Measurements from ENCODE around the gene GAST. TPM values are rescaled to one million over a fixed set of nuclear protein-coding genes. Genes with fewer than 3 reads are reported as not detected.

The GAST gene
- total and polyA plus RNA-seq, 9 of the 15 experiments (the other 6 are each of a cell fraction or from before 2014, with no cell fraction given), result not detected

DNA sequence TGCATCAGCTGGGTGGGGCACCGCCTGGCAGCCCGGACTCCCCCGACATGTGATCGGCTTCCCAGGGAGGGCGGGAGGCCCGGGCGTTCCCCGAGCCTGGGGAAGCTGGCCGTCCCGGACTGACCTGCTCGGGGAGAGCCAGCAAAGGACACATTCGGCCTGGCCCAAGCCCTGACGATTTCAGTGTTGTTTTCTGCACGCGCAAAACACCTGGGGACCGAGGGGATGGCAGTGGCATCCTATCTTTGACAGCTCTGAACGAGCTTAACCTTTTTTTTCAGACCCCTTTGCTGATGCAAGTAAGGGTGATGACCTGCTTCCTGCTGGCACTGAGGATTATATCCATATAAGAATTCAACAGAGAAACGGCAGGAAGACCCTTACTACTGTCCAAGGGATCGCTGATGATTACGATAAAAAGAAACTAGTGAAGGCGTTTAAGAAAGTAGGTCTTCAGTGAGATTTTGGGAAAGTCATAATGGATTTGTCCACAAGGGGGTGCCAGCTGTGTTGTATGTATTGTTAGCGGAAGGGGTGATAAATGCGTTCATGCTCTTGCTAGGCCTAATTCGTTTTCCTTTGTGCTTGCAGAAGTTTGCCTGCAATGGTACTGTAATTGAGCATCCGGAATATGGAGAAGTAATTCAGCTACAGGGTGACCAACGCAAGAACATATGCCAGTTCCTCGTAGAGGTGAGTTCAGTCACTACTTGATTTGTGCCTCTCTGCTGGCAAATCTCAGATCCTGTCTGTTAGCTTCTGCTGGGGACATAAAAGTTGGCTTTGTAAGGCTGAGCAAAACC lies 22.4 kb upstream of the GAST start (continued):
- no peak for TF ChIP-seq KLF16 (IDR thresholded peaks at IDR 0.05)
- no peak for TF ChIP-seq ZNF24 (IDR thresholded peaks at IDR 0.05)
- no peak for TF ChIP-seq TFAM (CRISPR knock-in tag; conservative IDR thresholded peaks at IDR 0.05)
- no peak for TF ChIP-seq HDAC6 (IDR thresholded peaks at IDR 0.05; ENCODE audit: low read depth, low read length)
- no peak for TF ChIP-seq TEAD4 (IDR thresholded peaks at IDR 0.05; ENCODE audit: low read length)
- TF ChIP-seq TEAD4 (CRISPR knock-in tag; IDR thresholded peaks at IDR 0.05; ENCODE audit: borderline replicate concordance), result no peak
- TF ChIP-seq ERF (CRISPR knock-in tag; IDR thresholded peaks at IDR 0.05), result no peak; the same call in 1 of the 2 replicates
- no peak for TF ChIP-seq SP1 (CRISPR knock-in tag; IDR thresholded peaks at IDR 0.05)
- no peak for TF ChIP-seq TSC22D4 (tag; IDR thresholded peaks at IDR 0.05)
- TF ChIP-seq ZBED1 (IDR thresholded peaks at IDR 0.05), result no peak; the same call in 1 of the 2 replicates
- no peak for TF ChIP-seq PPARD (CRISPR knock-in tag; IDR thresholded peaks at IDR 0.05)
- TF ChIP-seq YBX1 (IDR thresholded peaks at IDR 0.05), result no peak
- TF ChIP-seq, protein P1, sequence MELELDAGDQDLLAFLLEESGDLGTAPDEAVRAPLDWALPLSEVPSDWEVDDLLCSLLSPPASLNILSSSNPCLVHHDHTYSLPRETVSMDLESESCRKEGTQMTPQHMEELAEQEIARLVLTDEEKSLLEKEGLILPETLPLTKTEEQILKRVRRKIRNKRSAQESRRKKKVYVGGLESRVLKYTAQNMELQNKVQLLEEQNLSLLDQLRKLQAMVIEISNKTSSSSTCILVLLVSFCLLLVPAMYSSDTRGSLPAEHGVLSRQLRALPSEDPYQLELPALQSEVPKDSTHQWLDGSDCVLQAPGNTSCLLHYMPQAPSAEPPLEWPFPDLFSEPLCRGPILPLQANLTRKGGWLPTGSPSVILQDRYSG (tag; conservative IDR thresholded peaks at IDR 0.05; ENCODE audit: low read depth), result no peak
- no peak for TF ChIP-seq SRSF7 (optimal IDR thresholded peaks at IDR 0.05; ENCODE audit: low read depth, low read length)
- TF ChIP-seq, protein P2, sequence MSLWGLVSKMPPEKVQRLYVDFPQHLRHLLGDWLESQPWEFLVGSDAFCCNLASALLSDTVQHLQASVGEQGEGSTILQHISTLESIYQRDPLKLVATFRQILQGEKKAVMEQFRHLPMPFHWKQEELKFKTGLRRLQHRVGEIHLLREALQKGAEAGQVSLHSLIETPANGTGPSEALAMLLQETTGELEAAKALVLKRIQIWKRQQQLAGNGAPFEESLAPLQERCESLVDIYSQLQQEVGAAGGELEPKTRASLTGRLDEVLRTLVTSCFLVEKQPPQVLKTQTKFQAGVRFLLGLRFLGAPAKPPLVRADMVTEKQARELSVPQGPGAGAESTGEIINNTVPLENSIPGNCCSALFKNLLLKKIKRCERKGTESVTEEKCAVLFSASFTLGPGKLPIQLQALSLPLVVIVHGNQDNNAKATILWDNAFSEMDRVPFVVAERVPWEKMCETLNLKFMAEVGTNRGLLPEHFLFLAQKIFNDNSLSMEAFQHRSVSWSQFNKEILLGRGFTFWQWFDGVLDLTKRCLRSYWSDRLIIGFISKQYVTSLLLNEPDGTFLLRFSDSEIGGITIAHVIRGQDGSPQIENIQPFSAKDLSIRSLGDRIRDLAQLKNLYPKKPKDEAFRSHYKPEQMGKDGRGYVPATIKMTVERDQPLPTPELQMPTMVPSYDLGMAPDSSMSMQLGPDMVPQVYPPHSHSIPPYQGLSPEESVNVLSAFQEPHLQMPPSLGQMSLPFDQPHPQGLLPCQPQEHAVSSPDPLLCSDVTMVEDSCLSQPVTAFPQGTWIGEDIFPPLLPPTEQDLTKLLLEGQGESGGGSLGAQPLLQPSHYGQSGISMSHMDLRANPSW (CRISPR knock-in tag; IDR thresholded peaks at IDR 0.05), result no peak
- TF ChIP-seq MECOM (CRISPR knock-in tag; IDR thresholded peaks at IDR 0.05), result no peak
- TF ChIP-seq STAT5A (IDR thresholded peaks at IDR 0.05; ENCODE audit: borderline replicate concordance, low read length), result no peak
- TF ChIP-seq, protein P3, sequence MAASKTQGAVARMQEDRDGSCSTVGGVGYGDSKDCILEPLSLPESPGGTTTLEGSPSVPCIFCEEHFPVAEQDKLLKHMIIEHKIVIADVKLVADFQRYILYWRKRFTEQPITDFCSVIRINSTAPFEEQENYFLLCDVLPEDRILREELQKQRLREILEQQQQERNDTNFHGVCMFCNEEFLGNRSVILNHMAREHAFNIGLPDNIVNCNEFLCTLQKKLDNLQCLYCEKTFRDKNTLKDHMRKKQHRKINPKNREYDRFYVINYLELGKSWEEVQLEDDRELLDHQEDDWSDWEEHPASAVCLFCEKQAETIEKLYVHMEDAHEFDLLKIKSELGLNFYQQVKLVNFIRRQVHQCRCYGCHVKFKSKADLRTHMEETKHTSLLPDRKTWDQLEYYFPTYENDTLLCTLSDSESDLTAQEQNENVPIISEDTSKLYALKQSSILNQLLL (CRISPR knock-in tag; IDR thresholded peaks at IDR 0.05; ENCODE audit: borderline replicate concordance), result no peak
- TF ChIP-seq RBM14 (IDR thresholded peaks at IDR 0.05; ENCODE audit: borderline replicate concordance, insufficient read depth, low read depth, low read length), result 0 out of 2 replicates have a peak, but pooled peaks have one; percentile 97
- TF ChIP-seq BRCA1 (IDR thresholded peaks at IDR 0.05), result no peak
- no peak for TF ChIP-seq BRCA1 (CRISPR knock-in tag; IDR thresholded peaks at IDR 0.05)
- TF ChIP-seq IFI16 (CRISPR knock-in tag; IDR thresholded peaks at IDR 0.05), result no peak
- TF ChIP-seq RBM34 (IDR thresholded peaks at IDR 0.05; ENCODE audit: borderline replicate concordance, insufficient read depth, low read length), result no peak
- no peak for TF ChIP-seq ZNF780A (CRISPR knock-in tag; IDR thresholded peaks at IDR 0.05)
- no peak for TF ChIP-seq ZNF41 (CRISPR knock-in tag; conservative IDR thresholded peaks at IDR 0.05)
- no peak for TF ChIP-seq HNRNPUL1 (IDR thresholded peaks at IDR 0.05; ENCODE audit: low read length)
- no peak for TF ChIP-seq BCL6 (CRISPR knock-in tag; IDR thresholded peaks at IDR 0.05)
